Upper lobe of left lung (tissue), 4 donors: ENCODE measurements around the gene PUDP.
"Not testable (repeated sequence)": the region's sequence is repeated elsewhere in the genome, so short reads cannot be mapped to it uniquely, and the experiment has no call there.

Source experiments
- EP300 ChIP-seq, 4 donors: sonication (generic); formaldehyde crosslinking; IDR thresholded peaks; one replicate each; pipeline ENCODE4 v1.5.1; 2017; ENCODE audit warnings: antibody characterized with exemption in 4 of 4, control low read depth in 2 of 4
- POLR2AphosphoS5 ChIP-seq, 2 donors: sonication (generic); formaldehyde crosslinking; IDR thresholded peaks; one replicate each; pipeline ENCODE4 v1.5.1; 2017; ENCODE audit warnings: antibody characterized with exemption in 2 of 2
- TF ChIP-seq, protein P1 (sequence below), 6 experiments: fragments of 450-650 bp in 4 of 6; fragments of 200-600 bp in 2 of 6; sonication (generic) in 2 of 6; IDR thresholded peaks; one replicate each; pipeline ENCODE4 v1.5.1; 2016 to 2019; ENCODE audit warnings: antibody characterized with exemption in 6 of 6

DNA sequence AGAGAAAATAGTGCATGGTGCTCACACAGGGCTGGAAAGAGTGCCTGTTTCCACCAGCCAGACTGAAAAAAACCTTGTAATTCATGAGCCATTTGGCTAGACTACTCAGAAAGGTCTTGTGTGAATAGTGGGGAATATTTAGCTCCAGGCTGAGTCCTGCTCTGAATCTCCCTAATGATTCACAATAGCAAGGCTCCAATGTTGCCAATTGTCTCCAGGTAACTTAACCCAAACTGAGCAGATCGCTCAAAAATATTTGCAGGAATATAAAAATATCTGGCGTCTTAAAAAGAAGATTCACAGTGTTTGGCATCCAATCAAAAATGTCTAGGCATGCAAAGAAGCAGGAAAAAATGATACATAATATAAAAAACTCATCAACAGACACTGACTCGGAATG is 125.0 kb downstream of the PUDP start:
- TF ChIP-seq EP300, POLR2AphosphoS5 (IDR thresholded peaks at IDR 0.05): not testable (repeated sequence)
- TF ChIP-seq, protein P1, sequence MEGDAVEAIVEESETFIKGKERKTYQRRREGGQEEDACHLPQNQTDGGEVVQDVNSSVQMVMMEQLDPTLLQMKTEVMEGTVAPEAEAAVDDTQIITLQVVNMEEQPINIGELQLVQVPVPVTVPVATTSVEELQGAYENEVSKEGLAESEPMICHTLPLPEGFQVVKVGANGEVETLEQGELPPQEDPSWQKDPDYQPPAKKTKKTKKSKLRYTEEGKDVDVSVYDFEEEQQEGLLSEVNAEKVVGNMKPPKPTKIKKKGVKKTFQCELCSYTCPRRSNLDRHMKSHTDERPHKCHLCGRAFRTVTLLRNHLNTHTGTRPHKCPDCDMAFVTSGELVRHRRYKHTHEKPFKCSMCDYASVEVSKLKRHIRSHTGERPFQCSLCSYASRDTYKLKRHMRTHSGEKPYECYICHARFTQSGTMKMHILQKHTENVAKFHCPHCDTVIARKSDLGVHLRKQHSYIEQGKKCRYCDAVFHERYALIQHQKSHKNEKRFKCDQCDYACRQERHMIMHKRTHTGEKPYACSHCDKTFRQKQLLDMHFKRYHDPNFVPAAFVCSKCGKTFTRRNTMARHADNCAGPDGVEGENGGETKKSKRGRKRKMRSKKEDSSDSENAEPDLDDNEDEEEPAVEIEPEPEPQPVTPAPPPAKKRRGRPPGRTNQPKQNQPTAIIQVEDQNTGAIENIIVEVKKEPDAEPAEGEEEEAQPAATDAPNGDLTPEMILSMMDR (IDR thresholded peaks at IDR 0.05) = not testable (repeated sequence)
